GM23338 (cell line): ENCODE measurements around the gene IQGAP2. TPM values are rescaled to one million over a fixed set of nuclear protein-coding genes. Genes with fewer than 3 reads are reported as not detected.

Source experiments
- ATAC-seq: fragments of 200-7000 bp; cut with Tn5 transposase; 3 replicates; pipeline ENCODE4 v1.9.1; 2020
- DNase-seq: peaks from one replicate; pipeline ENCODE4 v3.0.0-alpha.2; 2015; ENCODE audit warnings: low spot score
- H2AFZ ChIP-seq: fragments of 200-600 bp; sonication (generic); 2 replicates; pipeline ENCODE4 v1.8.0; 2016; ENCODE audit warnings: antibody characterized with exemption, mild to moderate bottlenecking, moderate library complexity
- H3F3A ChIP-seq: fragments of 200-600 bp; sonication (generic); replicated peaks from 2 replicates; pipeline ENCODE4 v1.8.0; 2017; ENCODE audit warnings: antibody characterized with exemption, mixed run types, low read depth
- H3K27ac ChIP-seq: fragments of 200-600 bp; sonication (generic); 2 replicates; pipeline ENCODE4 v1.6.1; 2016; ENCODE audit warnings: low read depth
- H3K27me3 ChIP-seq: fragments of 200-600 bp; sonication (generic); 2 replicates; pipeline ENCODE4 v1.8.0; 2016; ENCODE audit warnings: mild to moderate bottlenecking, mixed run types, moderate library complexity; ENCODE audit not compliant: insufficient read depth
- H3K36me3 ChIP-seq: fragments of 200-600 bp; sonication (generic); 2 replicates; pipeline ENCODE4 v1.8.0; 2016; ENCODE audit warnings: mild to moderate bottlenecking; ENCODE audit not compliant: insufficient read depth
- H3K4me1 ChIP-seq: fragments of 200-600 bp; sonication (generic); 2 replicates; pipeline ENCODE4 v1.8.0; 2016; ENCODE audit warnings: mild to moderate bottlenecking, moderate library complexity; ENCODE audit not compliant: insufficient read depth
- H3K4me2 ChIP-seq: fragments of 200-600 bp; sonication (generic); 2 replicates; pipeline ENCODE4 v1.7.1; 2017; ENCODE audit warnings: mixed run types
- H3K4me3 ChIP-seq: fragments of 200-600 bp; sonication (generic); 2 replicates; pipeline ENCODE4 v1.6.1; 2016; ENCODE audit warnings: mixed run types
- H3K79me2 ChIP-seq: fragments of 200-600 bp; sonication (generic); replicated peaks from 2 replicates; pipeline ENCODE4 v1.8.0; 2017; ENCODE audit warnings: mild to moderate bottlenecking; ENCODE audit not compliant: insufficient read depth
- H3K9me2 ChIP-seq: fragments of 200-600 bp; sonication (generic); 2 replicates; pipeline ENCODE4 v1.8.0; 2017; ENCODE audit not compliant: insufficient read depth
- H4K20me1 ChIP-seq: fragments of 200-600 bp; sonication (generic); replicated peaks from 2 replicates; pipeline ENCODE4 v1.8.0; 2017; ENCODE audit warnings: mild to moderate bottlenecking; ENCODE audit not compliant: insufficient read depth
- H3K27ac Mint-ChIP-seq: 2 replicates; pipeline ENCODE4 v1.8.0; 2020; ENCODE audit warnings: inconsistent platforms, mild to moderate bottlenecking, moderate library complexity, mixed read lengths
- H3K27me3 Mint-ChIP-seq: 3 replicates; pipeline ENCODE4 v1.8.0; 2022; ENCODE audit warnings: low read depth, mild to moderate bottlenecking, moderate library complexity, mixed read lengths, inconsistent platforms; ENCODE audit not compliant: insufficient read depth, poor library complexity
- H3K36me3 Mint-ChIP-seq: 3 replicates; pipeline ENCODE4 v1.8.0; 2021; ENCODE audit warnings: low read depth, mild to moderate bottlenecking, inconsistent platforms, moderate library complexity, mixed read lengths
- H3K4me1 Mint-ChIP-seq: 3 replicates; pipeline ENCODE4 v1.8.0; 2020; ENCODE audit warnings: mild to moderate bottlenecking, inconsistent platforms, mixed read lengths
- H3K4me3 Mint-ChIP-seq: 3 replicates; pipeline ENCODE4 v1.8.0; 2021; ENCODE audit warnings: moderate library complexity, mild to moderate bottlenecking, inconsistent platforms, mixed read lengths
- H3K9me3 Mint-ChIP-seq: 3 replicates; pipeline ENCODE4 v1.8.0; 2020; ENCODE audit warnings: moderate library complexity, mild to moderate bottlenecking, inconsistent platforms, mixed read lengths
- CREB1 ChIP-seq: fragments of 250-450 bp; sonication (Bioruptor Pico); IDR thresholded peaks from 2 replicates; pipeline ENCODE4 v1.5.0; 2020; ENCODE audit warnings: low read depth, mild to moderate bottlenecking, moderate library complexity
- CTCF ChIP-seq, 2 experiments: fragments of 200-600 bp in 1 of 2; sonication (generic) in 1 of 2; conservative IDR thresholded peaks; 2 replicates each; pipeline versions ENCODE4 v1.5.1 to v1.6.1; 2016 to 2017; ENCODE audit warnings: antibody characterized with exemption in 2 of 2, low read depth in 2 of 2, mild to moderate bottlenecking in 2 of 2, moderate library complexity in 1 of 2
- ETS1 ChIP-seq: IDR thresholded peaks from 2 replicates; pipeline ENCODE4 v1.6.1; 2016; ENCODE audit warnings: antibody characterized with exemption
- EZH2 ChIP-seq: fragments of 200-600 bp; sonication (generic); IDR thresholded peaks from one replicate; pipeline ENCODE4 v1.8.0; 2017; ENCODE audit warnings: antibody characterized with exemption, mild to moderate bottlenecking, low read depth; ENCODE audit not compliant: unreplicated experiment
- EZH2phosphoT487 ChIP-seq: fragments of 200-600 bp; sonication (generic); IDR thresholded peaks from one replicate; pipeline ENCODE4 v1.8.1; 2018; ENCODE audit warnings: antibody characterized with exemption; ENCODE audit not compliant: unreplicated experiment
- JUNB ChIP-seq: IDR thresholded peaks from one replicate; pipeline ENCODE4 v1.6.1; 2016; ENCODE audit warnings: antibody characterized with exemption; ENCODE audit not compliant: unreplicated experiment
- NANOG ChIP-seq: IDR thresholded peaks from 2 replicates; pipeline ENCODE4 v1.6.1; 2016; ENCODE audit warnings: antibody characterized with exemption, borderline replicate concordance
- POLR2AphosphoS5 ChIP-seq: IDR thresholded peaks from 2 replicates; pipeline ENCODE4 v1.6.1; 2016; ENCODE audit warnings: antibody characterized with exemption, low read depth
- REST ChIP-seq: IDR thresholded peaks from one replicate; pipeline ENCODE4 v1.6.1; 2018; ENCODE audit warnings: antibody characterized with exemption; ENCODE audit not compliant: unreplicated experiment
- STAT1 ChIP-seq: IDR thresholded peaks from one replicate; pipeline ENCODE4 v1.6.1; 2016; ENCODE audit warnings: antibody characterized with exemption; ENCODE audit not compliant: unreplicated experiment
- ZNF114 ChIP-seq: fragments of 250-450 bp; sonication (Bioruptor Pico); IDR thresholded peaks from 2 replicates; pipeline ENCODE4 v1.5.0; 2020; ENCODE audit warnings: mild to moderate bottlenecking, moderate library complexity
- ZNF331 ChIP-seq: fragments of 250-450 bp; sonication (Bioruptor Pico); IDR thresholded peaks from 2 replicates; pipeline ENCODE4 v1.5.0; 2020; ENCODE audit warnings: low read depth, mild to moderate bottlenecking, moderate library complexity
- ZNF462 ChIP-seq: fragments of 250-450 bp; sonication (Bioruptor Pico); IDR thresholded peaks from 2 replicates; pipeline ENCODE4 v1.5.0; 2020; ENCODE audit warnings: mild to moderate bottlenecking, moderate library complexity
- polyA plus RNA-seq: library from polyadenylated mRNA; unstranded; fragments of >200 nt; fragmentation: Nextera tagmentation; extraction: Ambion mirVana; gene quantifications from 2 replicates; pipeline ENCODE4 v1.2.1, GENCODE V29; 2016
- total RNA-seq: library from RNA; depleted of rRNA; stranded (reverse); fragments of >200 nt; shearing (Covaris generic); gene quantifications from 2 replicates; pipeline ENCODE4 v1.2.3, GENCODE V29; 2014

Gene IQGAP2
- total and polyA plus RNA-seq, 2 experiments from 2014 or later: 60.0 to 86.5 TPM

- no peak for TF ChIP-seq REST
- no peak for TF ChIP-seq CREB1 (CRISPR knock-in tag)
- no peak for TF ChIP-seq JUNB
- no peak for TF ChIP-seq ZNF331 (CRISPR knock-in tag)
- TF ChIP-seq ETS1: no peak
- TF ChIP-seq NANOG: no peak
- no peak for TF ChIP-seq STAT1
- no peak for TF ChIP-seq ZNF462 (CRISPR knock-in tag)
- no peak for TF ChIP-seq EZH2
- TF ChIP-seq CTCF (conservative IDR thresholded peaks at IDR 0.05; ENCODE audit: low read depth in 2 of 2): no peak
- TF ChIP-seq ZNF114 (CRISPR knock-in tag): no peak
- no peak for TF ChIP-seq EZH2phosphoT487
- TF ChIP-seq POLR2AphosphoS5: no peak
- no peak overlapping the region for H3K4me3 Mint-ChIP-seq
- H3K4me1 Mint-ChIP-seq: peaks cover 80% of the 10 kb centered on the region
- ATAC-seq: no peak
- no peak overlapping the region; the same call in none of the 2 replicates for H3K27ac Mint-ChIP-seq
- peaks cover 7% of the 10 kb centered on the region for H3F3A ChIP-seq
- H3K27ac ChIP-seq: no peak overlapping the region
- peaks cover 1% of the 10 kb centered on the region for H3K27me3 Mint-ChIP-seq
- H3K4me3 ChIP-seq: no peak overlapping the region
- no peaks in the 10 kb centered on the region; the same call in 2 of the 3 replicates for H3K9me3 Mint-ChIP-seq
- peaks cover 16% of the 10 kb centered on the region; the same call in 1 of the 2 replicates for H3K79me2 ChIP-seq
- DNase-seq: no peak
- H3K4me1 ChIP-seq: peaks cover 80% of the 10 kb centered on the region
- H3K9me2 ChIP-seq: no peaks in the 10 kb centered on the region
- H3K27me3 ChIP-seq: no peaks in the 10 kb centered on the region
- H4K20me1 ChIP-seq: no peaks in the 10 kb centered on the region
- no peaks in the 10 kb centered on the region for H3K36me3 ChIP-seq
- H3K4me2 ChIP-seq: no peak overlapping the region
- no peak overlapping the region for H2AFZ ChIP-seq
- no peaks in the 10 kb centered on the region for H3K36me3 Mint-ChIP-seq
Measured at GRCh38 chr5:76493190-76493837, 90.2 kb downstream of the IQGAP2 start.
